GM19328 (cell line): ENCODE data around the gene SALL2.
A peak's percentile ranks its signal among the peaks of the same experiment; 100 is the strongest.

Experiments
- ATAC-seq: cut with Tn5 transposase; IDR thresholded peaks from one replicate; pipeline ENCODE4 v1.9.1; 2021; ENCODE audit warnings: mild to moderate bottlenecking, moderate library complexity; ENCODE audit not compliant: unreplicated experiment

SALL2 gene

GRCh38 chr14:21528381-21529348 is 2.5 kb upstream of the SALL2 start:
- ATAC-seq: no peak

GRCh38 chr14:21527318-21527679 is 1.2 kb upstream of the SALL2 start:
- no peak for ATAC-seq

GRCh38 chr14:21526672-21527317 is 649 bp upstream of the SALL2 start:
- ATAC-seq: no peak

- no peak for ATAC-seq
Observed at GRCh38 chr14:21525571-21525961, 580 bp downstream of the SALL2 start.

GRCh38 chr14:21524575-21525490 is 1.3 kb downstream of the SALL2 start:
- no peak for ATAC-seq

- ATAC-seq: no peak
Observed at GRCh38 chr14:21523203-21523602, 2.9 kb downstream of the SALL2 start.

GRCh38 chr14:21521501-21521900 is 4.6 kb downstream of the SALL2 start:
- no peak for ATAC-seq

- ATAC-seq: no peak
Observed at GRCh38 chr14:21520767-21521166, 5.4 kb downstream of the SALL2 start.

GRCh38 chr14:21518725-21519124 is 7.4 kb downstream of the SALL2 start:
- no peak for ATAC-seq

GRCh38 chr14:21514341-21514740 is 11.8 kb downstream of the SALL2 start:
- ATAC-seq: no peak

GRCh38 chr14:21510735-21511657 is 15.2 kb downstream of the SALL2 start, which contains the start of gene METTL3:
METTL3 (minus strand) TSS chr14:21511340; CDS start chr14:21511223, 117 bp downstream.
- peak; percentile 95 for ATAC-seq

- no peak for ATAC-seq
Observed at GRCh38 chr14:21509432-21510143, 16.6 kb downstream of the SALL2 start.

- no peak for ATAC-seq
Observed at GRCh38 chr14:21506557-21506956, 19.6 kb downstream of the SALL2 start.

- ATAC-seq: peak; percentile 68
Observed at GRCh38 chr14:21505012-21505553, 21.1 kb downstream of the SALL2 start.

- ATAC-seq: no peak
Observed at GRCh38 chr14:21503376-21503775, 22.8 kb downstream of the SALL2 start.

- ATAC-seq: no peak
Observed at GRCh38 chr14:21501568-21501967, 24.6 kb downstream of the SALL2 start.

- no peak for ATAC-seq
Observed at GRCh38 chr14:21498540-21499526, 27.3 kb downstream of the SALL2 start.

- ATAC-seq: no peak
Observed at GRCh38 chr14:21496453-21496852, 29.7 kb downstream of the SALL2 start.
